ENCODE measurements around the gene PGBD1.

PGBD1 gene

DNA sequence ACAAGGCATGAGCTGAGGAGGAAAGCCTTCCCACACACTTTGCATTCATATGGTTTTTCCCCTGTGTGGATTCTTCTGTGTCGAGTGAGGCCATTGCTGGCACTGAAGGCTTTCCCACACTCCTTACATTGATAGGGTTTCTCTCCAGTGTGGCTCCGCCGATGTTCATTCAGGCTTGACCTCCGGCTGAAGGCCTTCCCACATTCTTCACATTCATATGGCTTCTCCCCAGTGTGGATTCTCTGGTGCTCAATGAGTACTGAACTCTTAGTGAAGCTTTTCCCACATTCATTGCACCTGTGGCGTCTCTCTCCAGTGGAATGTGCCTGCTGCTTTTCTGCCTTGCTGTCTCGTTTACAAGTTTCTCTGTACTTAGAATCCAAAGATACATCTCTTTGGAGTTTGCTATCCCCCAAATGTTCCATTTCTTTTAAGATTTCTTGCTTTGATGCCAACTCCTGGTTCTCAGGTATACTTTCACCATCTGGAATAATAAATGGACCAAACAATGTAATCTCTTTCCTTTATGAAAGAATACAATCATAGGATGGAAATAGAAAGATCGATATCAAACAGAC, 45.1 kb downstream of the PGBD1 start:
- H3K36me3 ChIP-seq (ENCODE audit: insufficient read depth, low read length): peaks cover 6% of the 10 kb centered on the region; the same call in 1 of the 2 replicates
- H3K4me2 ChIP-seq (ENCODE audit: low read length): no peak overlapping the region
- H3F3A ChIP-seq (ENCODE audit: insufficient read depth, low read length): no peaks in the 10 kb centered on the region
- no peak overlapping the region for H3K27ac ChIP-seq (ENCODE audit: low read depth, low read length, poor library complexity, severe bottlenecking)
- H3K9me2 ChIP-seq (ENCODE audit: low read depth, low read length): no peaks in the 10 kb centered on the region
- no peaks in the 10 kb centered on the region for H4K20me1 ChIP-seq (ENCODE audit: insufficient read depth, low read length)
- H3K27me3 ChIP-seq (ENCODE audit: insufficient read depth, low read length): no peaks in the 10 kb centered on the region
- H3K9ac ChIP-seq (ENCODE audit: low read length): no peak overlapping the region
- no peak overlapping the region for H2AFZ ChIP-seq (ENCODE audit: low read length)
- no peak for TF ChIP-seq EZH2 (IDR thresholded peaks at IDR 0.05; ENCODE audit: borderline replicate concordance, low read length)
- H3K79me2 ChIP-seq (ENCODE audit: insufficient read depth, low read length): no peaks in the 10 kb centered on the region
- H3K4me1 ChIP-seq (ENCODE audit: insufficient read depth, low read length, severe bottlenecking): no peaks in the 10 kb centered on the region
- H3K4me3 ChIP-seq (ENCODE audit: low read depth, low read length, poor library complexity, severe bottlenecking): no peak overlapping the region
- peaks cover 18% of the 10 kb centered on the region for H3K9me3 ChIP-seq (ENCODE audit: low read length)

DNA sequence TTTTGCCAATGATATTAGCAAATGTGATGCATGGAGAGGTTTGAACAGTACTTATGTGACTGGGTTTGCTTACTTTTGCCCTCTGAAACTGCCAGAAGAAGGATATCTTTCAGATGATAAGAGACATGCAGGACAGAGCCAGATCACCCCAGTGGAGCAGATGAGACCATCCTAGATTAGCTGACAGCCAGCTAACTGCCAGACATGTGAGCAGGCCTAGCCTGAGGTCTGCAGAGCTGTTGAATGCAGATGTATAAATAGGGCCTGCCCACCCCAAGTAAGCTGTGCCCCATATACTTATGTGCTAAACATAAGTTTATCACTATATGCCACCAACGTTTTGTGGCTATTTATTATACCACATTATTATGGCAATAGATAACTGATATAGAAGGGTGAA, 48.7 kb downstream of the PGBD1 start:
- Histone ChIP-seq H3K36me3 (ENCODE audit: insufficient read depth, low read length) (peaks cover 6% of the 10 kb centered on the region; the same call in 1 of the 2 replicates), H4K20me1 (ENCODE audit: insufficient read depth, low read length) (no peaks in the 10 kb centered on the region), H2AFZ (ENCODE audit: low read length) (no peak overlapping the region)

DNA sequence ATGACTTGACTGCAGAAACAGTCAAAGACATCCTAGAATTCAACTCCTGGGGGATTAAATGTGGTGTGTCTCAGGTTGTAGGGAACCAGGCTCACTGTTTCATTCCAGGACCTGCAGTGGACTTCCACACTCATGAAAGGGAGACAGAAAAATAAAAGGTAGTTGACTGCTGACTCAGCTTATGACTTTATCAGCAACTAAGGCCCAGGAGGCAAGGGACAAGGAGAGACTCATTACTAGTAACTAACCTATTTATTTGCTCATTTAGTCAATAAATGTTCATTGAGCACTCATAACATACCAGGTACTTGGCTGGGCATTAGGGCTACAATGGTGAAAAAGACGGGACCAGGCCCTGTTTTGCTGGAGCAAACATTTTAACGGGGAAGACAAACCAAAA, 51.7 kb downstream of the PGBD1 start:
- no peak for TF ChIP-seq EZH2 (IDR thresholded peaks at IDR 0.05; ENCODE audit: borderline replicate concordance, low read length)
- TF ChIP-seq, protein P1, sequence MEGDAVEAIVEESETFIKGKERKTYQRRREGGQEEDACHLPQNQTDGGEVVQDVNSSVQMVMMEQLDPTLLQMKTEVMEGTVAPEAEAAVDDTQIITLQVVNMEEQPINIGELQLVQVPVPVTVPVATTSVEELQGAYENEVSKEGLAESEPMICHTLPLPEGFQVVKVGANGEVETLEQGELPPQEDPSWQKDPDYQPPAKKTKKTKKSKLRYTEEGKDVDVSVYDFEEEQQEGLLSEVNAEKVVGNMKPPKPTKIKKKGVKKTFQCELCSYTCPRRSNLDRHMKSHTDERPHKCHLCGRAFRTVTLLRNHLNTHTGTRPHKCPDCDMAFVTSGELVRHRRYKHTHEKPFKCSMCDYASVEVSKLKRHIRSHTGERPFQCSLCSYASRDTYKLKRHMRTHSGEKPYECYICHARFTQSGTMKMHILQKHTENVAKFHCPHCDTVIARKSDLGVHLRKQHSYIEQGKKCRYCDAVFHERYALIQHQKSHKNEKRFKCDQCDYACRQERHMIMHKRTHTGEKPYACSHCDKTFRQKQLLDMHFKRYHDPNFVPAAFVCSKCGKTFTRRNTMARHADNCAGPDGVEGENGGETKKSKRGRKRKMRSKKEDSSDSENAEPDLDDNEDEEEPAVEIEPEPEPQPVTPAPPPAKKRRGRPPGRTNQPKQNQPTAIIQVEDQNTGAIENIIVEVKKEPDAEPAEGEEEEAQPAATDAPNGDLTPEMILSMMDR (IDR thresholded peaks at IDR 0.05; ENCODE audit: low read length): no peak

More for the DNA sequence above, 48.7 kb downstream of the PGBD1 start:
- no peak for TF ChIP-seq EZH2 (IDR thresholded peaks at IDR 0.05; ENCODE audit: borderline replicate concordance, low read length)
- TF ChIP-seq, protein P1 (IDR thresholded peaks at IDR 0.05; ENCODE audit: low read length): no peak
- H3K9me2 ChIP-seq (ENCODE audit: low read depth, low read length): no peaks in the 10 kb centered on the region
- H3K9me3 ChIP-seq (ENCODE audit: low read length): peaks cover 15% of the 10 kb centered on the region
- no peaks in the 10 kb centered on the region for H3F3A ChIP-seq (ENCODE audit: insufficient read depth, low read length)
- H3K79me2 ChIP-seq (ENCODE audit: insufficient read depth, low read length): no peaks in the 10 kb centered on the region
- no peak overlapping the region for H3K27ac ChIP-seq (ENCODE audit: low read depth, low read length, poor library complexity, severe bottlenecking)
- no peaks in the 10 kb centered on the region for H3K27me3 ChIP-seq (ENCODE audit: insufficient read depth, low read length)
- H3K4me3 ChIP-seq (ENCODE audit: low read depth, low read length, poor library complexity, severe bottlenecking): no peak overlapping the region
- no peak overlapping the region for H3K4me2 ChIP-seq (ENCODE audit: low read length)
- H3K4me1 ChIP-seq (ENCODE audit: insufficient read depth, low read length, severe bottlenecking): peaks cover 9% of the 10 kb centered on the region
- H3K9ac ChIP-seq (ENCODE audit: low read length): no peak overlapping the region

DNA sequence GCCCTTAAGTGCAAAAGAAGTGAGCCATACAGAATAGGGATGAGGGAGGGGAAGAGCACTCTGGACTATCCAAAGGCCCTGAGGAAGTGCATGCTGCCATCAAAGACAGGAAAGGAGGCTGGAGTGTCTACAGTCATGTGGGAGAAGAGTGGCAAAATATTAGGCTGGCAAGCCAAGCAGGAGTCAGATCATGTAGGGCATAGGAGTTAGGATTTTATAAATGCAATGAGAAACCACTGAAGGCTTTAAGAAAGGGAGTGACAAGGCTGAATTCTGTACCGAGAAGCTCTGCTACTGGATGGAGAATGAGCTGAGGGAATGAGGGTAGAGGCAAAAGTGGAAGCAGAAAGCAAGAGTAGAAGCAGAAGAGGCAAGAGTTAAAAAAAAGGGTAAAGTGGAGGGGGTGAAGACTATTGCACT, 52.2 kb downstream of the PGBD1 start:
- no peaks in the 10 kb centered on the region for H3K9me2 ChIP-seq (ENCODE audit: low read depth, low read length)
- H3K79me2 ChIP-seq (ENCODE audit: insufficient read depth, low read length): no peaks in the 10 kb centered on the region
- H3K9me3 ChIP-seq (ENCODE audit: low read length): no peaks in the 10 kb centered on the region
- no peak overlapping the region for H3K9ac ChIP-seq (ENCODE audit: low read length)
- no peaks in the 10 kb centered on the region for H4K20me1 ChIP-seq (ENCODE audit: insufficient read depth, low read length)
- H3K4me2 ChIP-seq (ENCODE audit: low read length): no peak overlapping the region
- no peak for TF ChIP-seq EZH2 (IDR thresholded peaks at IDR 0.05; ENCODE audit: borderline replicate concordance, low read length)
- TF ChIP-seq, protein P1 (IDR thresholded peaks at IDR 0.05; ENCODE audit: low read length): no peak
- H3K4me3 ChIP-seq (ENCODE audit: low read depth, low read length, poor library complexity, severe bottlenecking): no peak overlapping the region
- peaks cover 40% of the 10 kb centered on the region for H3K4me1 ChIP-seq (ENCODE audit: insufficient read depth, low read length, severe bottlenecking)
- no peaks in the 10 kb centered on the region for H3K27me3 ChIP-seq (ENCODE audit: insufficient read depth, low read length)
- H3K27ac ChIP-seq (ENCODE audit: low read depth, low read length, poor library complexity, severe bottlenecking): no peak overlapping the region
- H3K36me3 ChIP-seq (ENCODE audit: insufficient read depth, low read length): no peaks in the 10 kb centered on the region
- no peaks in the 10 kb centered on the region for H3F3A ChIP-seq (ENCODE audit: insufficient read depth, low read length)
- H2AFZ ChIP-seq (ENCODE audit: low read length): no peak overlapping the region

More for the DNA sequence above, 51.7 kb downstream of the PGBD1 start:
- no peaks in the 10 kb centered on the region for H3K79me2 ChIP-seq (ENCODE audit: insufficient read depth, low read length)
- H3K27me3 ChIP-seq (ENCODE audit: insufficient read depth, low read length): no peaks in the 10 kb centered on the region
- no peaks in the 10 kb centered on the region for H3K9me2 ChIP-seq (ENCODE audit: low read depth, low read length)
- no peak overlapping the region for H3K4me3 ChIP-seq (ENCODE audit: low read depth, low read length, poor library complexity, severe bottlenecking)
- H3F3A ChIP-seq (ENCODE audit: insufficient read depth, low read length): no peaks in the 10 kb centered on the region
- H3K36me3 ChIP-seq (ENCODE audit: insufficient read depth, low read length): no peaks in the 10 kb centered on the region
- H3K27ac ChIP-seq (ENCODE audit: low read depth, low read length, poor library complexity, severe bottlenecking): no peak overlapping the region
- H4K20me1 ChIP-seq (ENCODE audit: insufficient read depth, low read length): no peaks in the 10 kb centered on the region
- no peaks in the 10 kb centered on the region for H3K9me3 ChIP-seq (ENCODE audit: low read length)
- H3K4me1 ChIP-seq (ENCODE audit: insufficient read depth, low read length, severe bottlenecking): peaks cover 39% of the 10 kb centered on the region
- H3K9ac ChIP-seq (ENCODE audit: low read length): no peak overlapping the region
- H3K4me2 ChIP-seq (ENCODE audit: low read length): no peak overlapping the region
- no peak overlapping the region for H2AFZ ChIP-seq (ENCODE audit: low read length)

Data from OCI-LY1 (cell line).